Astrocyte (in vitro differentiated cells and primary cell): ENCODE measurements around the gene CADM4. TPM values are rescaled to one million over a fixed set of nuclear protein-coding genes. Genes with fewer than 3 reads are reported as not detected.
"Not testable (repeated sequence)": the region's sequence is repeated elsewhere in the genome, so short reads cannot be mapped to it uniquely, and the experiment has no call there.

Experiments used
- DNase-seq: peaks from one replicate; pipeline ENCODE4 v3.0.0-alpha.2; 2010; ENCODE audit warnings: low read depth
- FAIRE-seq: peaks from 2 replicates; lab custom pipeline; 2011; peaks lifted over from hg19 to GRCh38; lab: Jason Lieb, UNC
- H2AFZ ChIP-seq: 2 replicates; pipeline ENCODE4 v1.6.0; 2012; ENCODE audit warnings: low read depth, low read length, inconsistent platforms
- H3K27ac ChIP-seq: 2 replicates; pipeline ENCODE4 v1.5.1; 2011; ENCODE audit warnings: low read depth, low read length, inconsistent platforms
- H3K27me3 ChIP-seq: 2 replicates; pipeline ENCODE4 v1.6.0; 2011; ENCODE audit warnings: low read length, inconsistent platforms; ENCODE audit not compliant: insufficient read depth
- H3K36me3 ChIP-seq: 2 replicates; pipeline ENCODE4 v1.5.1; 2011; ENCODE audit warnings: low read length, inconsistent platforms; ENCODE audit not compliant: insufficient read depth
- H3K4me1 ChIP-seq: 2 replicates; pipeline ENCODE4 v1.5.1; 2011; ENCODE audit warnings: low read length, inconsistent platforms; ENCODE audit not compliant: insufficient read depth
- H3K4me2 ChIP-seq: 2 replicates; pipeline ENCODE4 v1.6.0; 2012; ENCODE audit warnings: low read length, inconsistent platforms
- H3K4me3 ChIP-seq: 2 replicates; pipeline ENCODE4 v1.5.1; 2011; ENCODE audit warnings: low read depth, mild to moderate bottlenecking, low read length, inconsistent platforms; ENCODE audit not compliant: insufficient read depth
- H3K79me2 ChIP-seq: 2 replicates; pipeline ENCODE4 v1.6.0; 2012; ENCODE audit warnings: mild to moderate bottlenecking, low read length, inconsistent platforms; ENCODE audit not compliant: insufficient read depth
- H3K9ac ChIP-seq: 2 replicates; pipeline ENCODE4 v1.6.0; 2012; ENCODE audit warnings: mild to moderate bottlenecking, low read length, inconsistent platforms
- H3K9me3 ChIP-seq: 2 replicates; pipeline ENCODE4 v1.5.1; 2012; ENCODE audit warnings: low read depth, mild to moderate bottlenecking, low read length, inconsistent platforms; ENCODE audit not compliant: insufficient read depth
- H4K20me1 ChIP-seq: 2 replicates; pipeline ENCODE4 v1.6.0; 2012; ENCODE audit warnings: low read length, inconsistent platforms; ENCODE audit not compliant: insufficient read depth
- H3K27ac Mint-ChIP-seq: one replicate; pipeline ENCODE4 v1.8.0; 2021; ENCODE audit warnings: mild to moderate bottlenecking, mixed read lengths; ENCODE audit not compliant: unreplicated experiment
- H3K27me3 Mint-ChIP-seq: one replicate; pipeline ENCODE4 v1.8.0; 2021; ENCODE audit warnings: low read depth, mixed read lengths; ENCODE audit not compliant: unreplicated experiment
- H3K36me3 Mint-ChIP-seq: one replicate; pipeline ENCODE4 v1.8.0; 2021; ENCODE audit warnings: low read depth, mixed read lengths; ENCODE audit not compliant: unreplicated experiment
- H3K4me1 Mint-ChIP-seq: one replicate; pipeline ENCODE4 v1.8.0; 2021; ENCODE audit warnings: low read depth, mixed read lengths; ENCODE audit not compliant: unreplicated experiment
- H3K4me3 Mint-ChIP-seq: one replicate; pipeline ENCODE4 v1.8.0; 2021; ENCODE audit warnings: mild to moderate bottlenecking, moderate library complexity, mixed read lengths; ENCODE audit not compliant: unreplicated experiment
- H3K9me3 Mint-ChIP-seq: one replicate; pipeline ENCODE4 v1.8.0; 2021; ENCODE audit warnings: mild to moderate bottlenecking, mixed read lengths; ENCODE audit not compliant: unreplicated experiment
- EZH2 ChIP-seq: IDR thresholded peaks from 2 replicates; pipeline ENCODE4 v1.6.1; 2012; ENCODE audit warnings: mild to moderate bottlenecking, low read length, inconsistent platforms; ENCODE audit not compliant: insufficient read depth
- total RNA-seq: library from RNA; stranded (reverse); gene quantifications from 2 replicates; pipeline ENCODE4 v1.2.1, GENCODE V29; 2021
- TF ChIP-seq, protein P1 (sequence below): IDR thresholded peaks from 2 replicates; pipeline ENCODE4 v1.5.1; 2011; ENCODE audit warnings: low read depth, mild to moderate bottlenecking, inconsistent platforms, low read length, moderate library complexity; ENCODE audit not compliant: insufficient read depth

Gene CADM4
- total RNA-seq, 1 donor from 2014 or later = 52.1 TPM

- no peak for DNase-seq
- FAIRE-seq = no peak
- Histone ChIP-seq H2AFZ (no peak overlapping the region), H3K36me3 (peaks cover 10% of the 10 kb centered on the region), H3K4me2 (no peak overlapping the region), H3K4me3 (no peak overlapping the region), H3K27ac (no peak overlapping the region), H3K79me2 (peaks cover 59% of the 10 kb centered on the region), H3K4me1 (peaks cover 18% of the 10 kb centered on the region), H3K9ac (no peak overlapping the region), H3K9me3 (no peaks in the 10 kb centered on the region), H4K20me1 (peaks cover 46% of the 10 kb centered on the region), H3K27me3 (no peaks in the 10 kb centered on the region)
- H3K27me3 Mint-ChIP-seq = no peaks in the 10 kb centered on the region
- H3K4me3 Mint-ChIP-seq = no peak overlapping the region
- peaks cover 10% of the 10 kb centered on the region for H3K36me3 Mint-ChIP-seq
- peaks cover 9% of the 10 kb centered on the region for H3K4me1 Mint-ChIP-seq
- peak overlapping the region; percentile 75 for H3K27ac Mint-ChIP-seq
- no peak for TF ChIP-seq EZH2
- TF ChIP-seq, protein P1, sequence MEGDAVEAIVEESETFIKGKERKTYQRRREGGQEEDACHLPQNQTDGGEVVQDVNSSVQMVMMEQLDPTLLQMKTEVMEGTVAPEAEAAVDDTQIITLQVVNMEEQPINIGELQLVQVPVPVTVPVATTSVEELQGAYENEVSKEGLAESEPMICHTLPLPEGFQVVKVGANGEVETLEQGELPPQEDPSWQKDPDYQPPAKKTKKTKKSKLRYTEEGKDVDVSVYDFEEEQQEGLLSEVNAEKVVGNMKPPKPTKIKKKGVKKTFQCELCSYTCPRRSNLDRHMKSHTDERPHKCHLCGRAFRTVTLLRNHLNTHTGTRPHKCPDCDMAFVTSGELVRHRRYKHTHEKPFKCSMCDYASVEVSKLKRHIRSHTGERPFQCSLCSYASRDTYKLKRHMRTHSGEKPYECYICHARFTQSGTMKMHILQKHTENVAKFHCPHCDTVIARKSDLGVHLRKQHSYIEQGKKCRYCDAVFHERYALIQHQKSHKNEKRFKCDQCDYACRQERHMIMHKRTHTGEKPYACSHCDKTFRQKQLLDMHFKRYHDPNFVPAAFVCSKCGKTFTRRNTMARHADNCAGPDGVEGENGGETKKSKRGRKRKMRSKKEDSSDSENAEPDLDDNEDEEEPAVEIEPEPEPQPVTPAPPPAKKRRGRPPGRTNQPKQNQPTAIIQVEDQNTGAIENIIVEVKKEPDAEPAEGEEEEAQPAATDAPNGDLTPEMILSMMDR = no peak
- no peaks in the 10 kb centered on the region for H3K9me3 Mint-ChIP-seq
These were observed 47.5 kb downstream of the CADM4 start for GRCh38 chr19:43591904-43592772.

DNA sequence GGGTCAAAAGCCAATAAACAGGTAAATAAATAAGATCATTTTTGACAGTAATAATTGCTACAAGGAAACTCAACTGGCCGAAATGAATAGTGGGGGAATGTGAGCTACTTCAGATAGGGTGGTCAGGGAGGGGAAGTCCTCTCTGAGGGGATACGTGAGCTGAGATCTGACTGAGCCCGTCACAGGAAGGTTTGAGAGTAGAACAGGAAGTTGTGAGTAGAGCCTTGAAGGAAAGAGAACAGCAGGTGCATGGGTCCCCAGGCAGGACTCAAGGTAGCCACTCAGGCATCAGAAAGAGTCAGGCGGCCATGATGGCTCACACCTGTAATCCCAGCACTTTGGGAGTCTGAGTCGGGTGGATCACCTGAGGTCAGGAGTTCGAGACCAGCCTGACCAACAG is 50.0 kb downstream of the CADM4 start:
- Histone ChIP-seq H3K36me3 (peaks cover 17% of the 10 kb centered on the region), H4K20me1 (peaks cover 59% of the 10 kb centered on the region), H3K27me3 (no peaks in the 10 kb centered on the region), H3K4me1 (peaks cover 12% of the 10 kb centered on the region), H3K79me2 (peaks cover 45% of the 10 kb centered on the region), H3K9ac (no peak overlapping the region), H3K27ac (no peak overlapping the region), H3K9me3 (no peaks in the 10 kb centered on the region), H3K4me3 (no peak overlapping the region), H3K4me2 (no peak overlapping the region), H2AFZ (no peak overlapping the region)
- H3K4me1 Mint-ChIP-seq = peaks cover 6% of the 10 kb centered on the region
- H3K27ac Mint-ChIP-seq = peak overlapping the region; percentile 83
- FAIRE-seq (no peak), DNase-seq (no peak)
- no peaks in the 10 kb centered on the region for H3K9me3 Mint-ChIP-seq
- H3K27me3 Mint-ChIP-seq = no peaks in the 10 kb centered on the region
- TF ChIP-seq, protein P1 = no peak
- no peak for TF ChIP-seq EZH2
- H3K4me3 Mint-ChIP-seq = no peak overlapping the region
- H3K36me3 Mint-ChIP-seq = peaks cover 18% of the 10 kb centered on the region

- H2AFZ ChIP-seq = no peak overlapping the region
- H3K9me3 Mint-ChIP-seq = no peaks in the 10 kb centered on the region
- H3K36me3 Mint-ChIP-seq = peaks cover 18% of the 10 kb centered on the region
- no peak overlapping the region for H3K4me3 Mint-ChIP-seq
- peaks cover 55% of the 10 kb centered on the region for H4K20me1 ChIP-seq
- FAIRE-seq (no peak), DNase-seq (no peak)
- H3K27me3 Mint-ChIP-seq = no peaks in the 10 kb centered on the region
- H3K9me3 ChIP-seq = no peaks in the 10 kb centered on the region
- H3K4me2 ChIP-seq = no peak overlapping the region
- peaks cover 8% of the 10 kb centered on the region for H3K4me1 ChIP-seq
- H3K4me3 ChIP-seq = no peak overlapping the region
- no peak overlapping the region for H3K27ac Mint-ChIP-seq
- H3K79me2 ChIP-seq = peaks cover 41% of the 10 kb centered on the region
- no peaks in the 10 kb centered on the region for H3K27me3 ChIP-seq
- no peak overlapping the region for H3K27ac ChIP-seq
- H3K36me3 ChIP-seq = peaks cover 17% of the 10 kb centered on the region
- no peak overlapping the region for H3K9ac ChIP-seq
- no peak for TF ChIP-seq EZH2
- TF ChIP-seq, protein P1 = no peak
- H3K4me1 Mint-ChIP-seq = peaks cover 7% of the 10 kb centered on the region
These were observed 50.4 kb downstream of the CADM4 start for GRCh38 chr19:43589277-43589676.

DNA sequence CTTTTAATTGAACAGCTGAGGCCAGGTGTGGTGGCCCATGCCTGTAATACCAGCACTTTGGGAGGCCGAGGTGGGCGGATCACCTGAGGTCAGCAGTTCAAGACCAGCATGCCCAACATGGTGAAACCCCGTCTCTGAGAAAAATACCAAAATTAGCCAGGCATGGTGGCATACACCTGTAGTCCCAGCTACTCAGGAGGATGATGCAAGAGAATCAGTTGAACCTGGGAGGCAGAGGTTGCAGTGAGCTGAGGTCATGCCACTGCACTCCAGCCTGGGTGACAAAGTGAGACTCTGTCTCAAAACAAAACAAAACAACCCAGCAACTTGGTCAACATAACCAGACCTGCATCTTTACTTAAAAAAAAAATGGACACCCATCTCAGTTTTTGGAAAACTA is 52.6 kb downstream of the CADM4 start:
- peaks cover 15% of the 10 kb centered on the region for H3K36me3 ChIP-seq
- H3K79me2 ChIP-seq = peaks cover 20% of the 10 kb centered on the region
- H3K4me1 ChIP-seq, H3K4me3 ChIP-seq, H3K27ac Mint-ChIP-seq, DNase-seq, H3K9ac ChIP-seq, H3K27me3 Mint-ChIP-seq, FAIRE-seq, H3K4me2 ChIP-seq, H2AFZ ChIP-seq, H3K9me3 ChIP-seq, H3K27me3 ChIP-seq, H3K27ac ChIP-seq, H3K4me1 Mint-ChIP-seq, H3K9me3 Mint-ChIP-seq, H3K4me3 Mint-ChIP-seq: not testable (repeated sequence)
- peaks cover 14% of the 10 kb centered on the region for H3K36me3 Mint-ChIP-seq
- peaks cover 42% of the 10 kb centered on the region for H4K20me1 ChIP-seq
